HepG2 (cell line): Measurements from ENCODE around the gene ABI3BP. TPM values are rescaled to one million over a fixed set of nuclear protein-coding genes. Genes with fewer than 3 reads are reported as not detected.

Source experiments
- ATAC-seq: fragments of 200-7000 bp; cut with Tn5 transposase; 3 replicates; pipeline ENCODE4 v1.9.1; 2020; ENCODE audit warnings: mild to moderate bottlenecking, moderate library complexity
- BruUV-seq: library from RNA; stranded (reverse); fragments of 400-500 nt; replicated peaks from 2 replicates; lab custom pipeline; 2021; lab: Mats Ljungman, UMichigan
- CTCF ChIA-PET: fragments of 300-600 bp; formaldehyde crosslinking; extraction: SDS; loops from one replicate; lab custom pipeline; 2021; ENCODE audit warnings: low total read pairs, inconsistent platforms, low intra/inter-chr PET ratio; lab: Yijun Ruan, JAX
- POLR2A ChIA-PET: fragments of 350-600 bp; sonication (Branson Sonifier 250); formaldehyde crosslinking; loops from one replicate; lab custom pipeline; 2020; ENCODE audit warnings: antibody characterized with exemption, inconsistent platforms; lab: Yijun Ruan, JAX
- DNase-seq: peaks from one replicate; pipeline ENCODE4 v3.0.0-alpha.2; 2015; ENCODE audit warnings: low spot score
- FAIRE-seq: peaks from 3 replicates; lab custom pipeline; 2011; peaks lifted over from hg19 to GRCh38; lab: Jason Lieb, UNC
- H2AFZ ChIP-seq: one replicate; pipeline ENCODE4 v1.6.1; 2011; ENCODE audit warnings: low read length, inconsistent platforms
- H3K27ac ChIP-seq: fragments of 300-600 bp; 3 replicates; pipeline ENCODE4 v1.8.0; 2011; ENCODE audit warnings: mixed run types, mild to moderate bottlenecking, mixed read lengths, low read length, inconsistent platforms; ENCODE audit not compliant: insufficient read depth; ENCODE audit errors: extremely low read length
- H3K27me3 ChIP-seq, 2 experiments: fragments of 200-600 bp in 1 of 2; 2 replicates in 1 of 2; 3 replicates in 1 of 2; pipeline versions ENCODE4 v1.6.0 to v1.8.0; 2011; ENCODE audit warnings: low read length in 2 of 2, mild to moderate bottlenecking in 2 of 2, moderate library complexity in 2 of 2, inconsistent platforms in 1 of 2; ENCODE audit not compliant: insufficient read depth in 2 of 2, control insufficient read depth in 1 of 2
- H3K36me3 ChIP-seq, 2 experiments: fragments of 200-600 bp in 1 of 2; replicated peaks in 1 of 2; 2 replicates in 1 of 2; 3 replicates in 1 of 2; pipeline versions ENCODE4 v1.5.1 to v1.8.0; 2011; ENCODE audit warnings: low read length in 2 of 2, inconsistent platforms in 1 of 2; ENCODE audit not compliant: insufficient read depth in 2 of 2, control insufficient read depth in 1 of 2
- H3K4me1 ChIP-seq: 2 replicates; pipeline ENCODE4 v1.5.1; 2012; ENCODE audit warnings: low read length, inconsistent platforms; ENCODE audit not compliant: insufficient read depth
- H3K4me2 ChIP-seq: 2 replicates; pipeline ENCODE4 v1.6.0; 2011; ENCODE audit warnings: low read depth, low read length, inconsistent platforms
- H3K4me3 ChIP-seq, 3 experiments: fragments of 200-600 bp in 1 of 3; sonication (generic), shearing (Covaris generic) in 1 of 3; replicated peaks in 1 of 3; 2 replicates each; pipeline ENCODE4 v1.5.1; 2011 to 2016; ENCODE audit warnings: low read length in 3 of 3, inconsistent platforms in 2 of 3, low read depth in 2 of 3, mild to moderate bottlenecking in 2 of 3, control low read depth in 1 of 3, mixed read lengths in 1 of 3; ENCODE audit not compliant: insufficient read depth in 1 of 3
- H3K79me2 ChIP-seq: one replicate; pipeline ENCODE4 v1.6.1; 2011; ENCODE audit warnings: low read length, inconsistent platforms; ENCODE audit not compliant: insufficient read depth
- H3K9ac ChIP-seq: 2 replicates; pipeline ENCODE4 v1.6.0; 2011; ENCODE audit warnings: mild to moderate bottlenecking, low read depth, low read length, inconsistent platforms; ENCODE audit not compliant: insufficient read depth
- H3K9me3 ChIP-seq: 2 replicates; pipeline ENCODE4 v1.5.1; 2012; ENCODE audit warnings: mild to moderate bottlenecking, low read length
- H4K20me1 ChIP-seq: 2 replicates; pipeline ENCODE4 v1.6.0; 2011; ENCODE audit warnings: inconsistent platforms, mild to moderate bottlenecking, low read length, moderate library complexity; ENCODE audit not compliant: insufficient read depth
- MED1 ChIP-seq: sonication (generic); formaldehyde crosslinking; IDR thresholded peaks from 2 replicates; pipeline ENCODE4 v1.4.0; 2020; ENCODE audit warnings: missing genetic modification reagents
- SMAD9 ChIP-seq: sonication (generic); formaldehyde crosslinking; IDR thresholded peaks from 2 replicates; pipeline ENCODE4 v1.5.1; 2020; ENCODE audit warnings: mild to moderate bottlenecking, missing genetic modification reagents
- SP2 ChIP-seq: sonication (generic); formaldehyde crosslinking; IDR thresholded peaks from 2 replicates; pipeline ENCODE4 v1.5.1; 2020; ENCODE audit warnings: mild to moderate bottlenecking, missing genetic modification reagents
- SUZ12 ChIP-seq: fragments of 150-350 bp; IDR thresholded peaks from 2 replicates; pipeline ENCODE4 v1.6.1; 2014; ENCODE audit warnings: low read depth, low read length
- TARDBP ChIP-seq: sonication (generic); formaldehyde crosslinking; IDR thresholded peaks from 2 replicates; pipeline ENCODE4 v1.8.0; 2022; ENCODE audit warnings: mild to moderate bottlenecking, missing genetic modification reagents
- YY1 ChIP-seq: IDR thresholded peaks from 2 replicates; pipeline ENCODE4 v1.6.1; 2011; ENCODE audit warnings: low read length, low read depth, moderate library complexity, mild to moderate bottlenecking; ENCODE audit not compliant: insufficient read depth, insufficient replicate concordance
- ZFY ChIP-seq: sonication (generic); formaldehyde crosslinking; IDR thresholded peaks from 2 replicates; pipeline ENCODE4 v1.4.0; 2020; ENCODE audit warnings: missing genetic modification reagents
- ZMYM2 ChIP-seq: sonication (generic); formaldehyde crosslinking; IDR thresholded peaks from 2 replicates; pipeline ENCODE4 v1.8.0; 2022; ENCODE audit warnings: mild to moderate bottlenecking, missing genetic modification reagents
- ZNF180 ChIP-seq: sonication (generic); formaldehyde crosslinking; IDR thresholded peaks from 2 replicates; pipeline ENCODE4 v1.4.0; 2020; ENCODE audit warnings: low read depth, missing genetic modification reagents, borderline replicate concordance
- ZNF841 ChIP-seq: sonication (generic); formaldehyde crosslinking; IDR thresholded peaks from 2 replicates; pipeline ENCODE4 v1.8.1; 2023; ENCODE audit warnings: missing genetic modification reagents, borderline replicate concordance
- in situ Hi-C: cut with HindIII; loops from 2 replicates; pipeline ENCODE4 v1.10.0; 2017; ENCODE audit warnings: low pct_unique_long_range_greater_than_20kb; ENCODE audit not compliant: extremely low pct_ligation_motif_present
- intact Hi-C: fragments of 100-400 bp; cut with micrococcal nuclease; formaldehyde crosslinking; loops from one replicate; pipeline ENCODE4 v1.10.0; 2022; ENCODE audit not compliant: unreplicated experiment
- polyA plus RNA-seq, 8 experiments: library from polyadenylated mRNA; depleted of rRNA in 3 of 8; stranded (reverse) in 7 of 8; unstranded in 1 of 8; fragments of >200 nt; fragmentation: Illumina TruSeq in 4 of 8; extraction: Trizol in 4 of 8; gene quantifications; 2 replicates each; pipeline versions ENCODE4 v1.2.1 to v1.2.3, GENCODE V29; 2011 to 2016; ENCODE audit warnings: low read depth in 4 of 8, missing spikeins in 1 of 8, mixed read lengths in 1 of 8; ENCODE audit not compliant: insufficient read depth in 1 of 8
- total RNA-seq, 5 experiments: library from RNA; depleted of rRNA; stranded (reverse); fragments of >200 nt; fragmentation: Illumina TruSeq; extraction: Trizol; gene quantifications; 2 replicates each; pipeline ENCODE4 v1.2.3, GENCODE V29; 2016; ENCODE audit warnings: low read depth in 1 of 5
- TF ChIP-seq, protein P1 (sequence below): sonication (generic); formaldehyde crosslinking; IDR thresholded peaks from 2 replicates; pipeline ENCODE4 v1.4.0; 2020; ENCODE audit warnings: missing genetic modification reagents

The ABI3BP gene
- total and polyA plus RNA-seq, 2 of the 13 experiments (the other 11 are each of a cell fraction or from before 2014, with no cell fraction given) = not detected

DNA sequence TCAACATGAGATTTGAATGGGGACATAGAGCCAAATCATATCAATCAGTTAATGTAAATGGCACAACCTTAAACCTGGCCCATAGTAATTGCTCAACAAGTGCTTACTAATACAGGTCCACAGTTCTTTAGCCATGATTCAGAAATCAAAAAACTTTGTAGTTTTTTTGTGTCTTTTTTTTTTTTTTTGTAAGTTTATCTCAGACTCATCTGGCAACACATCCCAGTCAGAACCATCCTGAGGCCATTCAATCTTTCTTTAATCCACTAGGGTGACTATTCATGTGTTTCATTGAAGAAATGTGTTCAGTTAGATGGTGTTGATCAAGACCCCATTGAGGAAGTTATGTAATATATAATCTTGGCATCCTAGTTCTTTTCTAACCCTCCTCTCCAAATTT is 65.4 kb downstream of the ABI3BP start:
- FAIRE-seq = no peak
- Histone ChIP-seq H3K4me1 (no peaks in the 10 kb centered on the region), H3K9me3 (no peaks in the 10 kb centered on the region), H3K36me3 (no peaks in the 10 kb centered on the region), H3K4me2 (no peak overlapping the region), H3K79me2 (no peaks in the 10 kb centered on the region), H3K9ac (no peak overlapping the region), H4K20me1 (no peaks in the 10 kb centered on the region), H3K4me3 (no peak overlapping the region)
- no peak for DNase-seq
- BruUV-seq = no TSS peak
- CTCF ChIA-PET = no interaction called here
- in situ Hi-C loops = no loop called here
- no peak for TF ChIP-seq SMAD9 (CRISPR knock-in tag)
- no peak for TF ChIP-seq ZNF180
- TF ChIP-seq MED1 = no peak
- no peak for TF ChIP-seq TARDBP (CRISPR knock-in tag)
- no peak for TF ChIP-seq YY1
- no peak for TF ChIP-seq ZFY (CRISPR knock-in tag)
- TF ChIP-seq SUZ12 = no peak
- no peak for TF ChIP-seq ZMYM2 (CRISPR knock-in tag)
- no peak for TF ChIP-seq SP2 (CRISPR knock-in tag)
- TF ChIP-seq ZNF841 (CRISPR knock-in tag) = no peak
- TF ChIP-seq, protein P1, sequence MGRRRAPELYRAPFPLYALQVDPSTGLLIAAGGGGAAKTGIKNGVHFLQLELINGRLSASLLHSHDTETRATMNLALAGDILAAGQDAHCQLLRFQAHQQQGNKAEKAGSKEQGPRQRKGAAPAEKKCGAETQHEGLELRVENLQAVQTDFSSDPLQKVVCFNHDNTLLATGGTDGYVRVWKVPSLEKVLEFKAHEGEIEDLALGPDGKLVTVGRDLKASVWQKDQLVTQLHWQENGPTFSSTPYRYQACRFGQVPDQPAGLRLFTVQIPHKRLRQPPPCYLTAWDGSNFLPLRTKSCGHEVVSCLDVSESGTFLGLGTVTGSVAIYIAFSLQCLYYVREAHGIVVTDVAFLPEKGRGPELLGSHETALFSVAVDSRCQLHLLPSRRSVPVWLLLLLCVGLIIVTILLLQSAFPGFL (CRISPR knock-in tag) = no peak
- TF ChIP-seq, all 625 proteins: peak for 0
- intact Hi-C loops = no loop called here
- ATAC-seq = no peak
- H2AFZ ChIP-seq = no peak overlapping the region
- POLR2A ChIA-PET = no interaction called here
- no peaks in the 10 kb centered on the region for H3K27me3 ChIP-seq
- H3K27ac ChIP-seq = no peak overlapping the region
